ENCODE measurements around the gene RRBP1.

DNA sequence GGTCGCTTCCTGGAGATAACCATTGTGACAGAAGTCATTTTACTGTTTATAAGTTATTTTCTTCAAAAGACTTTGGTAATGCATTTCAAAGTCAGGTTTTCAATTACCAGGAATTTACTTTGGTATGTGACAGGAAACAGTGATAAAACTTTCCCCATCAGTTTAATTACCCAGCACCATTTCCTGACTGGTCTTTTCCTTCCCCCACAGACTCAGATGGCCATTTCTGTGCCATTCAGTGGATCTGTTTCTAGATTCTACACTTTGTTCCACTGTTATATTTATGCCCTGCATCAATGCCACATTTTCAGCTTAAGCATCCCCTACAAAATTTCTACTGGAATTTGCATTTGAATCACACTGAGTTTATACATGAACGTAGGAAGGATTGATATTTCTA is 16.3 kb downstream of the RRBP1 start:
- TF ChIP-seq CTCF (IDR thresholded peaks at IDR 0.05) = no peak
- TF ChIP-seq ZFX (IDR thresholded peaks at IDR 0.05; ENCODE audit: borderline replicate concordance) = no peak
